COLO668 (cell line): ENCODE measurements around the gene TTC36.
"Not testable (repeated sequence)": the region's sequence is repeated elsewhere in the genome, so short reads cannot be mapped to it uniquely, and the experiment has no call there.

Experiments
- DNase-seq: peaks from one replicate; lab custom pipeline; 2025; ENCODE audit not compliant: unreplicated experiment; lab: John Stamatoyannopoulos, UW

Gene TTC36

DNA sequence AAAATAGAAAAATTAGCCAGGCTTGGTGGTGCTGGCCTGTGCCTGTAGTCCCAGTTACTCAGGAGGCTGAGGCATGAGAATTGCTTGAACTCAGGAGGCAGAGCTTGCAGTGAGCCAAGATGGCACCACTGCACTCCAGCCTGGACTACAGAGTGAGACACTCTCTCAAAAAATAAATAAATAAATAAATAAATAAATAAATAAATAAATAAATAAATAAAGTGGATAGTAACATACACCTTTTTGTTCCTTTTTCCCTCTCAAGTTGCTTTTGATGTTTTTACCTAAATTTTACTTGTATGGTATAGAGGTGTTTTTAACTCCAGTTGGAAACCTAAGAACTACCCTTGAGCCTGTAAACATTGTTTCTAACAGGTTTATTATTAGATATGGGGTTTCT lies 50.7 kb downstream of the TTC36 start:
- not testable (repeated sequence) for DNase-seq
